Measurements from ENCODE around the gene LRRN2.

LRRN2 gene

GRCh38 chr1:204723131-204723787 lies 37.7 kb upstream of the LRRN2 start:
- no peak for TF ChIP-seq CTCF (IDR thresholded peaks at IDR 0.05; ENCODE audit: low read depth, low read length)
- H3K4me3 ChIP-seq (ENCODE audit: low read depth, low read length), result no peak overlapping the region

- TF ChIP-seq CTCF (IDR thresholded peaks at IDR 0.05; ENCODE audit: low read depth, low read length), result no peak
- no peak overlapping the region for H3K4me3 ChIP-seq (ENCODE audit: low read depth, low read length)
Measured at GRCh38 chr1:204721373-204722055, 36.0 kb upstream of the LRRN2 start.

- H3K4me3 ChIP-seq (ENCODE audit: low read depth, low read length), result no peak overlapping the region
- no peak for TF ChIP-seq CTCF (IDR thresholded peaks at IDR 0.05; ENCODE audit: low read depth, low read length)
Measured at GRCh38 chr1:204716660-204717059, 31.1 kb upstream of the LRRN2 start.

GRCh38 chr1:204714861-204715511 lies 29.4 kb upstream of the LRRN2 start:
- TF ChIP-seq CTCF (IDR thresholded peaks at IDR 0.05; ENCODE audit: low read depth, low read length), result no peak
- no peak overlapping the region for H3K4me3 ChIP-seq (ENCODE audit: low read depth, low read length)

GRCh38 chr1:204714194-204714860 lies 28.8 kb upstream of the LRRN2 start:
- no peak for TF ChIP-seq CTCF (IDR thresholded peaks at IDR 0.05; ENCODE audit: low read depth, low read length)
- no peak overlapping the region for H3K4me3 ChIP-seq (ENCODE audit: low read depth, low read length)

GRCh38 chr1:204713541-204713940 lies 28.0 kb upstream of the LRRN2 start:
- no peak for TF ChIP-seq CTCF (IDR thresholded peaks at IDR 0.05; ENCODE audit: low read depth, low read length)
- H3K4me3 ChIP-seq (ENCODE audit: low read depth, low read length), result no peak overlapping the region

Data from WI38 (cell line).